GM12878 (cell line): ENCODE results near the gene GGCX. TPM values are rescaled to one million over a fixed set of nuclear protein-coding genes. Genes with fewer than 3 reads are reported as not detected.

Experiments
- ASH2L ChIP-seq: fragments of 300-600, 200-600 bp; sonication (generic); IDR thresholded peaks from 2 replicates; pipeline ENCODE4 v1.6.1; 2017; ENCODE audit warnings: low read depth, mild to moderate bottlenecking, borderline replicate concordance
- ATF7 ChIP-seq: fragments of 450-650 bp; IDR thresholded peaks from 2 replicates; pipeline ENCODE4 v1.6.1; 2016; ENCODE audit warnings: low read depth, mild to moderate bottlenecking
- CHD1 ChIP-seq: IDR thresholded peaks from 2 replicates; pipeline ENCODE4 v1.6.1; 2012; ENCODE audit warnings: low read depth, low read length, improper control_type of control experiment
- CHD2 ChIP-seq: IDR thresholded peaks from 2 replicates; pipeline ENCODE4 v1.6.1; 2011; ENCODE audit warnings: low read depth, low read length, improper control_type of control experiment, borderline replicate concordance
- CHD4 ChIP-seq: fragments of 200-600 bp; sonication (generic); IDR thresholded peaks from 2 replicates; pipeline ENCODE4 v1.6.1; 2016; ENCODE audit warnings: mild to moderate bottlenecking
- FOXK2 ChIP-seq: fragments of 450-650 bp; IDR thresholded peaks from 2 replicates; pipeline ENCODE4 v1.6.1; 2017; ENCODE audit warnings: mild to moderate bottlenecking, moderate library complexity
- HDAC6 ChIP-seq: fragments of 200-600 bp; sonication (generic); IDR thresholded peaks from one replicate; pipeline ENCODE4 v1.8.0; 2017; ENCODE audit warnings: antibody characterized with exemption; ENCODE audit not compliant: unreplicated experiment
- IKZF1 ChIP-seq: fragments of 450-650 bp; conservative IDR thresholded peaks from 2 replicates; pipeline ENCODE4 v1.6.1; 2017; ENCODE audit warnings: antibody characterized with exemption, mild to moderate bottlenecking
- KDM1A ChIP-seq: fragments of 200-600 bp; sonication (generic); IDR thresholded peaks from 2 replicates; pipeline ENCODE4 v1.6.1; 2016; ENCODE audit warnings: borderline replicate concordance
- NBN ChIP-seq: fragments of 450-650 bp; IDR thresholded peaks from 2 replicates; pipeline ENCODE4 v1.6.1; 2016
- POLR2AphosphoS5 ChIP-seq: IDR thresholded peaks from 2 replicates; pipeline ENCODE4 v1.6.1; 2011; ENCODE audit warnings: mild to moderate bottlenecking, low read length, inconsistent platforms
- RFX5 ChIP-seq: IDR thresholded peaks from 2 replicates; pipeline ENCODE4 v1.6.1; 2011; ENCODE audit warnings: low read depth, low read length, improper control_type of control experiment
- SMC3 ChIP-seq: IDR thresholded peaks from 2 replicates; pipeline ENCODE4 v1.6.1; 2011; ENCODE audit warnings: low read length, improper control_type of control experiment, borderline replicate concordance
- TCF12 ChIP-seq: IDR thresholded peaks from 2 replicates; pipeline ENCODE4 v1.6.1; 2011; ENCODE audit warnings: low read depth, mild to moderate bottlenecking, low read length
- ZNF384 ChIP-seq: IDR thresholded peaks from 2 replicates; pipeline ENCODE4 v1.6.1; 2012; ENCODE audit warnings: low read depth, mild to moderate bottlenecking, low read length, improper control_type of control experiment, borderline replicate concordance
- polyA plus RNA-seq, 11 experiments: library from polyadenylated mRNA; depleted of rRNA in 4 of 11; unstranded in 6 of 11; stranded (reverse) in 5 of 11; fragments of >200 nt; fragmentation: Nextera tagmentation in 4 of 11; fragmentation: Illumina TruSeq in 1 of 11; extraction: Ambion mirVana in 4 of 11; extraction: Trizol in 1 of 11; gene quantifications; 1 replicate in 1 of 11; 2 replicates in 10 of 11; pipeline versions ENCODE4 v1.2.1 to v1.2.3, GENCODE V29; 2011 to 2016; ENCODE audit warnings: inconsistent platforms in 2 of 11, missing spikeins in 2 of 11, low read depth in 1 of 11
- total RNA-seq, 4 experiments: library from RNA; depleted of rRNA in 3 of 4; stranded (reverse); fragments of >200 nt in 3 of 4; fragmentation: Illumina TruSeq in 1 of 4; extraction: Trizol in 1 of 4; gene quantifications; 2 replicates each; pipeline versions ENCODE4 v1.2.1 to v1.2.3, GENCODE V29; 2013 to 2021
- TF ChIP-seq, protein P1 (sequence below): fragments of 450-650 bp; IDR thresholded peaks from 2 replicates; pipeline ENCODE4 v1.6.1; 2016; ENCODE audit warnings: mild to moderate bottlenecking
- TF ChIP-seq, protein P2 (sequence below): IDR thresholded peaks from 2 replicates; pipeline ENCODE4 v1.6.1; 2011; ENCODE audit warnings: borderline replicate concordance, low read depth, mild to moderate bottlenecking, moderate library complexity, low read length; ENCODE audit not compliant: insufficient read depth, poor library complexity, severe bottlenecking
- TF ChIP-seq, protein P3 (sequence below): fragments of 450-650 bp; IDR thresholded peaks from 2 replicates; pipeline ENCODE4 v1.6.1; 2016; ENCODE audit warnings: mild to moderate bottlenecking, moderate library complexity, borderline replicate concordance
- TF ChIP-seq, protein P4 (sequence below): fragments of 450-650 bp; IDR thresholded peaks from 2 replicates; pipeline ENCODE4 v1.6.1; 2017; ENCODE audit warnings: mild to moderate bottlenecking, moderate library complexity

Gene GGCX
- total and polyA plus RNA-seq, 10 of the 15 experiments (the other 5 are each of a cell fraction or from before 2014, with no cell fraction given) = 18.1 to 52.7 (median 25.0) TPM

DNA sequence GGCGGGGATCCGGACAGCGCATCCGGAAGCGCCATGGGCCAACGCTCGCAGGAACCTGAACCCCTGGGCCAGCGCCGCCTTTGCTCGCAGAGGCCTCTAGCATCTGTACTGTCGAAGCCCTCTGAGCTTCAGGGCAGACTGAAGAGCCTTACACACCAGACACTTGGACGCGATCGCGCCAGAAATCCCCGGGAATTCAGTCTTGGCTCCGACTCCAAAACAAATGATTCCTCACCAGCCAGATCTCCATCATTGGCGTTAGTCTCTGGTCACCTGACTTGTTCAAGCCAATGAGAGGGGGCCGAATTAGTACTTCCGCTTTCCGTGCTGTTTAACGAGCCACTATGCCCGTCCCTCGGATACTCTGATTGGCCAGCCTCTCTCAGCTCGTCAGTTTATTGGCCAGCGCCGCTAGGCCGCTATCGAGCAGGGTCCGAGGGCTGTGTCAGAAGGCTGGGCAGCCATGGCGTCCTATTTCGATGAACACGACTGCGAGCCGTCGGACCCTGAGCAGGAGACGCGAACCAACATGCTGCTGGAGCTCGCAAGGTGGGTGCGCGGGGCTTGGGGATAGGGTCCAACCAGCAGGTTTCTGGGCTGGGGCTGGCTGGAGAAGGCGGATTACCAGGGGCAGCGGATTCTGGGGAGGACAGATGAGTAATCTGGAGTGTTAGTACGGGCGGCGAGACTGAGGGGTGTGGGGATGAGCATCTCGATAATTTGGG lies 34.2 kb upstream of the GGCX start, which contains the start of gene RNF181 (continued):
- TF ChIP-seq ZNF384 (no peak), CHD1 (no peak), KDM1A (no peak), TCF12 (no peak), POLR2AphosphoS5 (peak; percentile 94), HDAC6 (no peak), SMC3 (no peak), CHD2 (peak; percentile 87; the same call in 1 of the 2 replicates), ASH2L (no peak), CHD4 (no peak), FOXK2 (no peak; the same call in 1 of the 2 replicates), RFX5 (peak; percentile 87), ATF7 (no peak; the same call in 1 of the 2 replicates), IKZF1 (peak; percentile 88), NBN (0 out of 2 replicates have a peak, but pooled peaks have one; percentile 69)
- TF ChIP-seq, protein P1, sequence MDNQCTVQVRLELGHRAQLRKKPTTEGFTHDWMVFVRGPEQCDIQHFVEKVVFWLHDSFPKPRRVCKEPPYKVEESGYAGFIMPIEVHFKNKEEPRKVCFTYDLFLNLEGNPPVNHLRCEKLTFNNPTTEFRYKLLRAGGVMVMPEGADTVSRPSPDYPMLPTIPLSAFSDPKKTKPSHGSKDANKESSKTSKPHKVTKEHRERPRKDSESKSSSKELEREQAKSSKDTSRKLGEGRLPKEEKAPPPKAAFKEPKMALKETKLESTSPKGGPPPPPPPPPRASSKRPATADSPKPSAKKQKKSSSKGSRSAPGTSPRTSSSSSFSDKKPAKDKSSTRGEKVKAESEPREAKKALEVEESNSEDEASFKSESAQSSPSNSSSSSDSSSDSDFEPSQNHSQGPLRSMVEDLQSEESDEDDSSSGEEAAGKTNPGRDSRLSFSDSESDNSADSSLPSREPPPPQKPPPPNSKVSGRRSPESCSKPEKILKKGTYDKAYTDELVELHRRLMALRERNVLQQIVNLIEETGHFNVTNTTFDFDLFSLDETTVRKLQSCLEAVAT = peak; percentile 71; the same call in 1 of the 2 replicates
- TF ChIP-seq, protein P2, sequence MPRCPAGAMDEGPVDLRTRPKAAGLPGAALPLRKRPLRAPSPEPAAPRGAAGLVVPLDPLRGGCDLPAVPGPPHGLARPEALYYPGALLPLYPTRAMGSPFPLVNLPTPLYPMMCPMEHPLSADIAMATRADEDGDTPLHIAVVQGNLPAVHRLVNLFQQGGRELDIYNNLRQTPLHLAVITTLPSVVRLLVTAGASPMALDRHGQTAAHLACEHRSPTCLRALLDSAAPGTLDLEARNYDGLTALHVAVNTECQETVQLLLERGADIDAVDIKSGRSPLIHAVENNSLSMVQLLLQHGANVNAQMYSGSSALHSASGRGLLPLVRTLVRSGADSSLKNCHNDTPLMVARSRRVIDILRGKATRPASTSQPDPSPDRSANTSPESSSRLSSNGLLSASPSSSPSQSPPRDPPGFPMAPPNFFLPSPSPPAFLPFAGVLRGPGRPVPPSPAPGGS = no peak
- TF ChIP-seq, protein P3, sequence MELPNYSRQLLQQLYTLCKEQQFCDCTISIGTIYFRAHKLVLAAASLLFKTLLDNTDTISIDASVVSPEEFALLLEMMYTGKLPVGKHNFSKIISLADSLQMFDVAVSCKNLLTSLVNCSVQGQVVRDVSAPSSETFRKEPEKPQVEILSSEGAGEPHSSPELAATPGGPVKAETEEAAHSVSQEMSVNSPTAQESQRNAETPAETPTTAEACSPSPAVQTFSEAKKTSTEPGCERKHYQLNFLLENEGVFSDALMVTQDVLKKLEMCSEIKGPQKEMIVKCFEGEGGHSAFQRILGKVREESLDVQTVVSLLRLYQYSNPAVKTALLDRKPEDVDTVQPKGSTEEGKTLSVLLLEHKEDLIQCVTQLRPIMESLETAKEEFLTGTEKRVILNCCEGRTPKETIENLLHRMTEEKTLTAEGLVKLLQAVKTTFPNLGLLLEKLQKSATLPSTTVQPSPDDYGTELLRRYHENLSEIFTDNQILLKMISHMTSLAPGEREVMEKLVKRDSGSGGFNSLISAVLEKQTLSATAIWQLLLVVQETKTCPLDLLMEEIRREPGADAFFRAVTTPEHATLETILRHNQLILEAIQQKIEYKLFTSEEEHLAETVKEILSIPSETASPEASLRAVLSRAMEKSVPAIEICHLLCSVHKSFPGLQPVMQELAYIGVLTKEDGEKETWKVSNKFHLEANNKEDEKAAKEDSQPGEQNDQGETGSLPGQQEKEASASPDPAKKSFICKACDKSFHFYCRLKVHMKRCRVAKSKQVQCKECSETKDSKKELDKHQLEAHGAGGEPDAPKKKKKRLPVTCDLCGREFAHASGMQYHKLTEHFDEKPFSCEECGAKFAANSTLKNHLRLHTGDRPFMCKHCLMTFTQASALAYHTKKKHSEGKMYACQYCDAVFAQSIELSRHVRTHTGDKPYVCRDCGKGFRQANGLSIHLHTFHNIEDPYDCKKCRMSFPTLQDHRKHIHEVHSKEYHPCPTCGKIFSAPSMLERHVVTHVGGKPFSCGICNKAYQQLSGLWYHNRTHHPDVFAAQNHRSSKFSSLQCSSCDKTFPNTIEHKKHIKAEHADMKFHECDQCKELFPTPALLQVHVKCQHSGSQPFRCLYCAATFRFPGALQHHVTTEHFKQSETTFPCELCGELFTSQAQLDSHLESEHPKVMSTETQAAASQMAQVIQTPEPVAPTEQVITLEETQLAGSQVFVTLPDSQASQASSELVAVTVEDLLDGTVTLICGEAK = peak; percentile 62; the same call in 1 of the 2 replicates
- TF ChIP-seq, protein P4, sequence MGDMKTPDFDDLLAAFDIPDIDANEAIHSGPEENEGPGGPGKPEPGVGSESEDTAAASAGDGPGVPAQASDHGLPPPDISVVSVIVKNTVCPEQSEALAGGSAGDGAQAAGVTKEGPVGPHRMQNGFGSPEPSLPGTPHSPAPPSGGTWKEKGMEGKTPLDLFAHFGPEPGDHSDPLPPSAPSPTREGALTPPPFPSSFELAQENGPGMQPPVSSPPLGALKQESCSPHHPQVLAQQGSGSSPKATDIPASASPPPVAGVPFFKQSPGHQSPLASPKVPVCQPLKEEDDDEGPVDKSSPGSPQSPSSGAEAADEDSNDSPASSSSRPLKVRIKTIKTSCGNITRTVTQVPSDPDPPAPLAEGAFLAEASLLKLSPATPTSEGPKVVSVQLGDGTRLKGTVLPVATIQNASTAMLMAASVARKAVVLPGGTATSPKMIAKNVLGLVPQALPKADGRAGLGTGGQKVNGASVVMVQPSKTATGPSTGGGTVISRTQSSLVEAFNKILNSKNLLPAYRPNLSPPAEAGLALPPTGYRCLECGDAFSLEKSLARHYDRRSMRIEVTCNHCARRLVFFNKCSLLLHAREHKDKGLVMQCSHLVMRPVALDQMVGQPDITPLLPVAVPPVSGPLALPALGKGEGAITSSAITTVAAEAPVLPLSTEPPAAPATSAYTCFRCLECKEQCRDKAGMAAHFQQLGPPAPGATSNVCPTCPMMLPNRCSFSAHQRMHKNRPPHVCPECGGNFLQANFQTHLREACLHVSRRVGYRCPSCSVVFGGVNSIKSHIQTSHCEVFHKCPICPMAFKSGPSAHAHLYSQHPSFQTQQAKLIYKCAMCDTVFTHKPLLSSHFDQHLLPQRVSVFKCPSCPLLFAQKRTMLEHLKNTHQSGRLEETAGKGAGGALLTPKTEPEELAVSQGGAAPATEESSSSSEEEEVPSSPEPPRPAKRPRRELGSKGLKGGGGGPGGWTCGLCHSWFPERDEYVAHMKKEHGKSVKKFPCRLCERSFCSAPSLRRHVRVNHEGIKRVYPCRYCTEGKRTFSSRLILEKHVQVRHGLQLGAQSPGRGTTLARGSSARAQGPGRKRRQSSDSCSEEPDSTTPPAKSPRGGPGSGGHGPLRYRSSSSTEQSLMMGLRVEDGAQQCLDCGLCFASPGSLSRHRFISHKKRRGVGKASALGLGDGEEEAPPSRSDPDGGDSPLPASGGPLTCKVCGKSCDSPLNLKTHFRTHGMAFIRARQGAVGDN = peak; percentile 25; the same call in 1 of the 2 replicates
